ENCODE data around the gene UTF1.

GRCh38 chr10:133217800-133218589 lies 12.0 kb upstream of the UTF1 start:
- TF ChIP-seq CTCF (IDR thresholded peaks at IDR 0.05) (no peak), EZH2 (IDR thresholded peaks at IDR 0.05) (no peak), EZH2phosphoT487 (IDR thresholded peaks at IDR 0.05) (no peak)
